Stimulated activated CD4-positive, alpha-beta T cell treated with anti-CD3 and anti-CD28 coated beads, Interleukin-4, amount 100 ng/mL, for 4 hours (primary cell): ENCODE results near the gene HBB.

Source experiments
- DNase-seq, 2 experiments: peaks; one replicate each; pipeline ENCODE4 v3.0.0-alpha.2; 2020

Gene HBB

DNA sequence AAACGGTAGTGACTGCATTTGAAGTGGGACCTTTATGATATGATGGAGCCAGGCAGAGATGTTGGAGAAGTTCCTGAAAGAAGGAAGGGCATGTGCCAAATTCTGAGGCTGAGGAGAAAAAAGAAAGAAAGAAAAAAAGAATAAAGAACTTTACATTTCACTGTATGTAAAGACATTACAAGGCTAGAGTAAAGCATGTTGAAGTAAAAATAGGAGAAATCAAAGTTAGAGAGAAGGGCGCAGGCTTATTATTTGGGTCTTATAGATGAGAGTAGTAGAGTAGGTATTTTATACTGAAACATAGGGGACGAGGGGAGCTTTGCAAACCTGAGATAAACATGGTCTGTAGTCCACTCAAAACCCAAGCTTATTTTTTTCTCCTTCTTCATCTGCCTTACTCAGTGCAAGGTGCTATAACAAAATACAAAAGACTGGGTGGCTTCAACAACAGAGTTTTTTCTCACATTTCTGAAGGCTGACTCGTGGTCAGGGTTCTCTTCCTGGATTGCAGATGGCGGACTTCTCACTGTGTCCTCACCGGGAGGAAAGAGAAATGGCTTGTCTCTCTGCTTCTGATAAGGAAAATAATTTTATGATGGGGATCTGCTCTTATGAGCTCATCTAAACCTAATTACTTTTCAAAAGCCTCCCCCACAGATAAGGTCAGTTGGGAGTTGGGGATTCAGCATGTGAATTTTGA, 20.1 kb upstream of the HBB start:
- no peak for DNase-seq

DNA sequence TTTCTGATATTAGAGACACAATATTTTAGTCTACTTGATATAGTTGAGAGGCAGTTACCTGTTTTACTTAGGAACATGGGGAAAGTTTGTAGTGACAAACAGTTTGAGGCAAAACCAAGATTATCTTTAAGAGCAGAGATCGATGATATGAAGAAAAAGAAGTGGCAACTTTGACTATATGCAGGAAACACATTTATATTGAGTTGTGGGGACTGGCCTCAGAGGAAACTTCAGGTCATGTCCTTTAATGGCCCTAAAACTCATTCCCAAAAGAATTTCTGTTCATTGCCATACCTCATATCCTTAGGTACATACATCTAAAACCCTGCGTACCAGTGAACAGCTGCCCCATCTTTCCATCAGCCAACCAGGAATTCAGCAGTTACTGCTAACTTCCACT, 18.3 kb upstream of the HBB start:
- DNase-seq: no peak

DNA sequence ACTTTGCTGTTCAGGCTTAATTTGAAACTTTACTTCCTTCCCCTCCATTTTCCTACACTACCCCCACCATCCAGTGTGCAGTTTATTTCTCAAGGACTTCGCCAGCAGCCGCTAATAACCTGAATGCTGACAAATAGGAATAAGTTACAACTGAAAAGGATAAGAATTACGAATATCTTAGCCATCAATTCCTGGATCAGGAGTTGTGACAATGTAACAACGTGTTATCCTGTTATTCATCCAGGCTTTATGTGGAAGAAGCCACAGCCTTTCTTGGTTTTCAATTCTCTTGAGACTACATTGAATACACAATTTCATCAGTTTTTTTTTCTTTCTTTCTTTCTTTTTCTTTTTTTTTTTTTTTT, 16.9 kb upstream of the HBB start:
- no peak for DNase-seq

DNA sequence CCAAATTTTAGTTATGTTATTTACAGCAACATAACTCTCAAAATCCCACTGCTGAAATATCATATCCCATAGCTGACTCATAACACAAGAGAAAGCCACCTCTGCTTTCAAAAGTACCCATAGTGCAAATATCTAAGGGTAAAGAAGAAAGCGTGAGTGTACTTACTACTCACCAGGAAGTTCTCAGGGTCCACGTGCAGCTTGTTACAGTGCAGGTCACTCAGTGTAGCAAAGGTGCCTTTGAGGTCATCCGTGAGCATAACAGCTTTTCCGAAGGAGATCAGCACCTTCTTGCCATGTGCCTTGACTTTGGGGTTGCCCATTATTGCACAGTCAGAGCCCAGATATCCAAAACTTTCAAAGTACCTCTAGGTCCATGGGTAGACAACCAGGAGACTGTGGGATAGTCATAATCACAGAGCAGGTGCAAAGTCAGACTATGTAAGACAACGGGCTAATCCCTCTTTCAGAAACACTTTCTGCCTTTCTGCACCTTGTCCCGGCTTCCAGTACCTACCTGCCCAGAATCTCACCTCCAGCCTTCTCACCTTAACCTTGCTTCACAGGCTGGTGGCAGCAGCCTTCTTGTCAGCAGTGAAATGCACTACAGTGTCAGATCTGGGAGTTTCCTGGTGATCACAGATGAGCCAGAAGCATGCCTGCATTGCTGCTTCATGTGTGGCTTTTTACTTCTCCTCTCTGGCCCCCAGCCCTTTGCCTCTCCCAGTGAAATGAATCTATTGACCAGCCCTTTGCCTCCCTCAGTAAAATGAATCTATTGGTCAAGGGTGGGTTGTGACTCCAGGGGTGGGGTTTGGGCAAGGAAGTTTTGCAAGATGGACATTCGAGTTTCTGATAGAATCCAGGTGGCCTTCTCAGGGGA, 16.3 kb upstream of the HBB start:
- DNase-seq: no peak

DNA sequence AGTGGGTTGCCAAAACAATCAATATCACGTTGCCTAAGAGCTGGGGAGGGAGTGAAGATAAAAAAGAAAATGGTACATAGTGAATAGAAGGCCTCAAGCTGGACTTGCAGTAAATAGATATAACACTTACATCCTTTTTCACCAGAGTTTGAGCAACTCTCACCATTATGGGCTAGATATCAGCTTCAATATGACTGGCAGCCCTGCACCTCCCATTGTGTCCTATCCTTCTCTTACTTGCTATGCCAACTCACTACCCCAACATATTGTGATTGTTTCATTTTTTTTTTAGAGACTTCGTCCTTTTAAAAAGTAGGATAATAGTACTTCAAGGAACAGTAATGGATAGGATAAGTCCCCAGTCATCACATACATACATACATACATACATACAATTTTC, 15.3 kb upstream of the HBB start:
- DNase-seq: no peak

DNA sequence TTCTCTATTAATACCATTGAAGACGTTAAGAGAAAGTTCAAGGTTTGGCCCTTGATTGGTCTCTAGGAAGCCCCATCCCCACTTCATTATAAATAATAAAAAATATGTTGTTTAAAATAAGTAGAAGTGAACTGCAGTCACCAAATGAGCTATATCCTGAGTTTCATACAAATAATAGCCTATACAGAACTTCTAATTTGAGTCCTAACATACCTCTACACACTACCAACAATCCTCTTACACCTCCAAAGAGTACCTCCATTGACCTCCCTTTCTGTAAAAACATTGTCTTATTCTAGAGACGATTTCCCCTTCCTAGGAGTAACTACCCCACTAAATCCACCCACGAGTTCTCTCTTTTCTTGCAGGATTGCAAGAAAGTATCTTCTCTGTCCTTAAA, 14.6 kb upstream of the HBB start:
- no peak for DNase-seq

DNA sequence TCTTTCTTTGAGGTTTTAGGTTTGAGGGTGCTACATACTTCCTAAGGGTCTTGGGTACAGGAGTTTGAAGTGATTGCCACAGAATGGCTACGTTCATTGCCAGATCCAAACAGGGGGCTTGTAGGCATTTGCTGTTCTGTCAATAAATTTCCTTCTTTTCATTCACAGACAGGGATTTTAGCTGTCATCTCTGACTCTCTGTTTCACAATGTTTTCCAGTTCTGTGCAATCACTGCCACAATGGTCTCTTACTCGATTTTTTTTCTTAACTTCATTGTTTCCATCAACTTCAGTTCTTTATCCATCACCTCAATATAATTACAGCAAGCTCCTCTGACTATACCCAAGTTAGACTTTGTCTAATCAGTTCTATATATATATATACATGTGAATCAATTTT, 13.6 kb upstream of the HBB start:
- DNase-seq: no peak

DNA sequence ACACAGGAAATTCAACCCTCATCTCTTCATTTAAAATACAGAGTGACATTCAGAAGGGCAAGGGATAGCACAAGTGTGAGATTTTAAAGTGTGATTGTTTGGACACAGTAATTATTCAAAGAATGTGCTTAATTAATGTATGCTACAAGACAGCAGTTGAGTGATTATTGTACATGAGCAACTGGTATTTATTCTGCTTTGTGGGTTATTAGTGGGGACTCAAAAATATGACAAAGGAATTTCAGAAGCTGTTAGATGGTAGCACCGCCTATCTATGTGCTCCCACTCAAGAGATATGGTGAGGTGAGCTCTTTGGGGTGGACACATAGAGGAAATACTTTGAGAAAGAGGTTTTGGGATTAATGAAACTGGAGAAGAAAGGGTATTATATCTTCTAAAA, 13.2 kb upstream of the HBB start:
- DNase-seq: no peak

DNA sequence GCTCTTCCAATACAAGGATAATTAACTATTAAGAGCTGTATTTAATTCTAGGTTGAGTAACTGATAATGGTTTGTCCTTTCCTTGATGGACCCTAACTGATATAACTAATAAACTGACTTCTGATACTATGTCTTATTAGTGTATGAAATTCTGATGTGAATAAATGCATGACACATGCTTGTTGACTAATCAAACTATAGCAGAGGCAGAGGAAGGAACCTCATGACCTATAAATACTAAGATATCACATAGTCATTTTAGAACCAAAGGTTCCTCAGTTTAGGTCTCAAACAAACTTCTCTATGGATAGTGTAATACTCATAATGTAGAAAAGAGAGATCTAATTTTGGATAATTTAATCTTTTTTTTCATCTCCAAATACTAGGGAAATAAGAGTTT, 12.2 kb upstream of the HBB start:
- no peak for DNase-seq

DNA sequence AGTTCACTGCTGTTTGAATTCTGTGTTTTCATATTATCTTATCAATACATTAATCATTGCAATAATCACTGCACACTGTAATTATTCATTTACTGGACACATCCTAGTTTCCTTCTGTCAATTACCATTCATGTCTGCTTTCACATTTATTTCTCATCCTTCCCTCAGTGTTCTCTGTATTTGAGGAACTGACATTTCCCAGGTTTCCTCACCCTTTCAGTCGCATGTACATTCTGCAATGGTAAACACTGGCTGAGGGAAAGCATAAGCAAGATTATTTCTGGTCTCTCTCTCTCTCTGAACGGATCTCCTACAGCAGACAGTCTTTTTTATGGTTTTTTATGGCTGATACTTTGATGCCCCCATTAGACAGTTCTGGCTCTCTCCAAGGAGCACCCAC, 11.6 kb upstream of the HBB start:
- no peak for DNase-seq

DNA sequence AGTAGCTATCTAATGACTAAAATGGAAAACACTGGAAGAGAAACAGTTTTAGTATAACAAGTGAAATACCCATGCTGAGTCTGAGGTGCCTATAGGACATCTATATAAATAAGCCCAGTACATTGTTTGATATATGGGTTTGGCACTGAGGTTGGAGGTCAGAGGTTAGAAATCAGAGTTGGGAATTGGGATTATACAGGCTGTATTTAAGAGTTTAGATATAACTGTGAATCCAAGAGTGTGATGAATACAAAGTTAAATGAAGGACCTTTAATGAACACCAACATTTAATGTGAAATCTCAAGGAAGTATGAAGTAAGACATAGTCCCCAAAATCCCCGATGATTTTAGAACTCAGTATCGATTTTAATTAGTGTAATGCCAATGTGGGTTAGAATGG, 10.5 kb upstream of the HBB start:
- DNase-seq: no peak

DNA sequence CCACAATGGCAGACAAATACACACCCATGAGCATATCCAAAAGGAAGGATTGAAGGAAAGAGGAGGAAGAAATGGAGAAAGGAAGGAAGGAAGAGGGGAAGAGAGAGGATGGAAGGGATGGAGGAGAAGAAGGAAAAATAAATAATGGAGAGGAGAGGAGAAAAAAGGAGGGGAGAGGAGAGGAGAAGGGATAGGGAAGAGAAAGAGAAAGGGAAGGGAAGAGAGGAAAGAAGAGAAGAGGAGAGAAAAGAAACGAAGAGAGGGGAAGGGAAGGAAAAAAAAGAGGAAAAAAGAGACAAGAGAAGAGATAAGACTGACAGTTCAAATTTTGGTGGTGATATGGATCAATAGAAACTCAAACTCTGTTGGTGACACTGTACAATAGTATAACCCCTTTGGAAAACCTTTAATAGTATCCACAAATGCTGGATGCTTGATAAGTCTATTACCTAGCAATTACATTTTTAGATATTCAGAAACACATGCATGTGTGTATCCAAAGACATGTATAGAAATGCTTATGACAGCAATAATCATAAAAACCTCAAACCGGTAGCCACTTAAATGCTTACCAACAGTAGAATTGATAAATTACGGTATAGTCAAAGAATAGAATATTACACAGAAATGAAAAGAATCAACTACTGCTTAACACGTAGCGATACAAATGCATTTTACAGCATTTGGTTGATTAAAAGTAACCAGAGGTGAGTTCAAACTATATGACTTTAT, 8.7 kb upstream of the HBB start:
- DNase-seq: no peak

DNA sequence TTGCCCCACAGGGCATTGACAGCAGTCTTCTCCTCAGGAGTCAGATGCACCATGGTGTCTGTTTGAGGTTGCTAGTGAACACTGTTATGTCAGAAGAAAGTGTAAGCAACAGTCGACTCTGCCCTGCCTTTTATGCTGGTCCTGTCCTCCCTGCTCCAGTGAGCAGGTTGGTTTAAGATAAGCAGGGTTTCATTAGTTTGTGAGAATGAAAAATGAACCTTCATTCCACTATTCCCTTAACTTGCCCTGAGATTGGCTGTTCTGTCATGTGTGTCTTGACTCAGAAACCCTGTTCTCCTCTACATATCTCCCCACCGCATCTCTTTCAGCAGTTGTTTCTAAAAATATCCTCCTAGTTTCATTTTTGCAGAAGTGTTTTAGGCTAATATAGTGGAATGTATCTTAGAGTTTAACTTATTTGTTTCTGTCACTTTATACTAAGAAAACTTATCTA, 7.5 kb upstream of the HBB start, which contains the start of gene HBD:
TSS of gene HBD (minus strand) at position 103 of the 454 bp plus-strand sequence. CDS start at position 53, 50 bp downstream.
- DNase-seq: no peak

DNA sequence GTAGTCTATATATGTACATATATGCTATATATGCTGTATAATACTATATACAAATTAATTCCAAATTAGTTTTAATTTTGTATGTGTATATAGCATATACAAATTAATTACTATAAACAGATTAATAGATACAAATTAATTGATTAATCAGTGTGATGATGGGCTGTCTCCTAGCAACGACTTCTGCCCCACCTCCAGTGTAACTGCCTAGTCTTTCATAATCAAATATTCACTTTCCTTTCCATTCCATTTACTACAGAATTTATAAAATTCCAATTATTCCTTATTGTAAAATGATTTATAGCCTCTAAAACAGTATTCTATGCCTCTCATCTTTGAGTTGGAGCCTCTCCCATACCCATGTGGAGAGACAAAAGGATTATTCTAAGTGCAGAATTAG, 6.4 kb upstream of the HBB start:
- DNase-seq: no peak

DNA sequence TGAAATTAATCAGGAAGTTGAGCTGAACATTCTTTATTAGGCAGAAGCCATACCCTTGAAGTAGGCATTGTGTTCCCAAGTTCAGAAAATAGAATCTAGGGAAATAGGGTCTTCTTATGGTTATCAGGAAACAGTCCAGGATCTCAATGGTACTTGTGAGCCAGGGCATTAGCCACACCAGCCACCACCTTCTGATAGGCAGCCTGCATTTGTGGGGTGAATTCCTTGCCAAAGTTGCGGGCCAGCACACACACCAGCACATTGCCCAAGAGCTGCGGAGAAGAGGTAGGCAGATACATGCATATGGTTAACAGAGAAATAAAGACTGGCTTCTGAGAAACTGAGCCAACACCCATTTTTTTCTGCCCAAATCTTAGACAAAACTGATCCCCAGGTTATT, 6.0 kb upstream of the HBB start:
- DNase-seq: no peak

DNA sequence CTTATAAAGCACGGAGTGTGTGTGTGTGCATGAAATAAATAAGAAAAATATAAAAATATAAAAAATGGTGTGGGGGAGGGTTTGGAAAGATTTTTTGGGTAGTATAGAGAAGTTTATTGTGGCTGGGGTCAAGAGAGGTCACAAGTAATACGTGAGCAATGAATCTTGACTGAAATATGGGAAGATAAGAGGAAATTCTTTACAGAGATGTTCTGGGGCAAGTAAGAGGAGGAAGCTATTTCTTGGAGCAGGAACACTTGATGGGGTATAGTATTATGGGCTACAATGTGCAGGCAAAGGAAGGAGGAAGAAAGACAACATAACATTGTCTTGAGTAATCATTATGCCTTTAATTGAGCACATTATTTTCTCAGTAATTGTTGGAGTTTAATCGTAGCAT, 5.3 kb upstream of the HBB start:
- no peak for DNase-seq

DNA sequence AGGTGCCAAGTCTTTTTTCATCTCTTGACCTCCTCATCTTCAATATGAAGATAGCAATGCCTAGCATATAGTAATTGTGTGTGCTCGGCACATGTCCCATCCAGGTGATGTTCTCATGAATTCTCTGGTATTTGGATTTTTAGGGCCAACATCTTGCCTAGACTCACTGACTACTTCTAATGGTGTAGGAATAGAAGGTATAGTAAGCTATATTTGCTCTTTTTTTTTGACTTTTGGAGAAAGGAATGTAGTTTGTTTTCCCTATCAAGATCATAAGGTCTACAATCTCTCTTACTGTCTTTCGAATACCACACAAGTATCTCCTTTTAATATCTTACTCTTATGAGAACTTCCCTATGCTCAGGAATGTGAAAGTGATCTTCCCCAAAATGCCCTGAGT, 4.2 kb upstream of the HBB start:
- no peak for DNase-seq

DNA sequence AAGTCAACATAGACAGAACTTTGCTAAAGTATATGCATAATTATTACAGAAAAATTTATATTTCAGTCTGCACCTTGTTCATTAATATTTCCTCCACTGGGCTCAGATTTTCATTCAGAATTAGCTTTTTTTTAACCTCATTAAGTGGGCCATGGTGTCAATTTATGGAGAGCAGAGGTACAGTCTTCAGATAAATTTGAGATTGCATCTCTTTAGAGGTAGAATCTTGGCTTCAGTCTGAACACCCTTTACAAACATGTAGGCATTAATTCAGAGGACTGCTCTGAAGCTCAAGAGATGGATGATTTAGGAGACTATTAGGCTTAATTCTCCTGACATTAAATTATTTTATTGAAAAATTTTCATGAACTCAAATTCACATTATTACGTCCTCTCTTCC, 3.4 kb upstream of the HBB start:
- no peak for DNase-seq

DNA sequence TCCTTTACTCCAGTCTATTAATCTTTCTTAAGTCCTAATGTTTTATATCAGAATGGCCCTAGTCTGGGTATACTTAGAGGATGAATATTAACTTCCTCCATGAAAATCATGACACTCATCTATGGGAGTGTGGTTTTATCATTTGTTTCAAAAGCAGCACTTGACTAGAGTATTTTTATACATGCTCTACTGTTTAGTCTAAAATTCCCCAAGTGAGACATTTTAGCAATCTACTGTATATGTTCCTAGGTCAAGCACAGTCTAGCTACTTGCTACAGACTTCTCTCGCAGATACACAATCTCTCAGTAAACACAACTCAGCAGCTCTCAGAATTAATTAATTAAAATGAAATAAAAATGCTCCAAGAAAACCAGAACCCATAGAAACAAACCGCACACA, 2.9 kb upstream of the HBB start:
- no peak for DNase-seq

DNA sequence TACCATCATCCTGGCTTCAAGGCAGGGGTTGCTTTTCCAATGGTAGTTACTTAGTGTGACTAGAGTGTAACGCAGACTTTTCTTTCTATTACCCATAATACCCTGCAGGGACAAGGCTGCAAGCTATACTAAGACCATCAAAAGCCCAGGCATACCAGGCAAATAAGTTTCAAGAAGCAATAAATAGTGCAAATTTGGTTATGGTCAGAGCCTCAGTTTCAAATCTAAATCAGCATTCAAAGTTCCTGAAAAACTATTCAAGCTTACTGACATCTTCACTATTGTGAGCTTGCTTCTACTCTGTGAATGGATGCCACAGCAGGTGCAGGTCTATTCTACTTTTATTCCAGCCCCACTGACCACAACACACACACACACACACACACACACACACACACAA, 2.5 kb upstream of the HBB start:
- no peak for DNase-seq

DNA sequence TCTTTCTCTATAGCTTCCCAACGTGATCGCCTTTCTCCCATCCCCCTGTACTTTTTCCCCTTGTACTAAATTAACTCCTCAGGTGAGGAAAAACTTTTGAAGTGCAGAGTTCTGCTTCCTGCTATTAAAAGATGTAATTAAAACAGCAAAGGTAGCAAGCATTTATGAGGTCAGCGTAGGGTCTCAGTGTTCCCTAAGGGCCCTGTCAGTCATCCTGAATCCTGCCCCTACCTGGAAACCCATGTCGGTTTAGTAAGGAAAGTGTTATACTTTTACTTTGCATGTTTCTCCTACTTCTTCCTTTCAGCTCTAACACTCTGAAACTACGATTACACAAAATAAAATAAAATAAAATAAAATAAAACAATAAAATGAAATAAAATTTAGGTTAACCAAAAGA, 1.3 kb upstream of the HBB start:
- DNase-seq: no peak

DNA sequence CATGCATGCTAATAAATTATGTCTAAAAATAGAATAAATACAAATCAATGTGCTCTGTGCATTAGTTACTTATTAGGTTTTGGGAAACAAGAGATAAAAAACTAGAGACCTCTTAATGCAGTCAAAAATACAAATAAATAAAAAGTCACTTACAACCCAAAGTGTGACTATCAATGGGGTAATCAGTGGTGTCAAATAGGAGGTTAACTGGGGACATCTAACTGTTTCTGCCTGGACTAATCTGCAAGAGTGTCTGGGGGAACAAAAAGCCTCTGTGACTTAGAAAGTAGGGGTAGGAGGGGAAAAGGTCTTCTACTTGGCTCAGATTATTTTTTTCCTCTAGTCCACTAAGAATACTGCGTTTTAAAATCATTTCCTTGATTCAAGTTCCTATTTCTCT, 810 bp upstream of the HBB start:
- no peak for DNase-seq

DNA sequence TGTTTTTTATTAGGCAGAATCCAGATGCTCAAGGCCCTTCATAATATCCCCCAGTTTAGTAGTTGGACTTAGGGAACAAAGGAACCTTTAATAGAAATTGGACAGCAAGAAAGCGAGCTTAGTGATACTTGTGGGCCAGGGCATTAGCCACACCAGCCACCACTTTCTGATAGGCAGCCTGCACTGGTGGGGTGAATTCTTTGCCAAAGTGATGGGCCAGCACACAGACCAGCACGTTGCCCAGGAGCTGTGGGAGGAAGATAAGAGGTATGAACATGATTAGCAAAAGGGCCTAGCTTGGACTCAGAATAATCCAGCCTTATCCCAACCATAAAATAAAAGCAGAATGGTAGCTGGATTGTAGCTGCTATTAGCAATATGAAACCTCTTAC, 1.4 kb downstream of the HBB start:
- no peak for DNase-seq
